ES-I3 (cell line): ENCODE measurements around the gene DNAJB9.
A peak's percentile ranks its signal among the peaks of the same experiment; 100 is the strongest.
"Not testable (repeated sequence)": the region's sequence is repeated elsewhere in the genome, so short reads cannot be mapped to it uniquely, and the experiment has no call there.

Source experiments
- H3K36me3 ChIP-seq: 2 replicates; pipeline ENCODE4 v1.6.1; 2013; ENCODE audit warnings: mild to moderate bottlenecking, low read length, control low read depth, moderate library complexity; ENCODE audit not compliant: insufficient read depth
- H3K4me1 ChIP-seq: 2 replicates; pipeline ENCODE4 v1.6.1; 2013; ENCODE audit warnings: mild to moderate bottlenecking, control low read depth, low read length; ENCODE audit not compliant: insufficient read depth
- H3K9ac ChIP-seq: 2 replicates; pipeline ENCODE4 v1.6.1; 2013; ENCODE audit warnings: low read depth, mild to moderate bottlenecking, low read length, moderate library complexity
- H3K9me3 ChIP-seq: 2 replicates; pipeline ENCODE4 v1.6.1; 2013; ENCODE audit warnings: mild to moderate bottlenecking, low read length, moderate library complexity; ENCODE audit not compliant: control insufficient read depth, insufficient read depth

Gene DNAJB9

DNA sequence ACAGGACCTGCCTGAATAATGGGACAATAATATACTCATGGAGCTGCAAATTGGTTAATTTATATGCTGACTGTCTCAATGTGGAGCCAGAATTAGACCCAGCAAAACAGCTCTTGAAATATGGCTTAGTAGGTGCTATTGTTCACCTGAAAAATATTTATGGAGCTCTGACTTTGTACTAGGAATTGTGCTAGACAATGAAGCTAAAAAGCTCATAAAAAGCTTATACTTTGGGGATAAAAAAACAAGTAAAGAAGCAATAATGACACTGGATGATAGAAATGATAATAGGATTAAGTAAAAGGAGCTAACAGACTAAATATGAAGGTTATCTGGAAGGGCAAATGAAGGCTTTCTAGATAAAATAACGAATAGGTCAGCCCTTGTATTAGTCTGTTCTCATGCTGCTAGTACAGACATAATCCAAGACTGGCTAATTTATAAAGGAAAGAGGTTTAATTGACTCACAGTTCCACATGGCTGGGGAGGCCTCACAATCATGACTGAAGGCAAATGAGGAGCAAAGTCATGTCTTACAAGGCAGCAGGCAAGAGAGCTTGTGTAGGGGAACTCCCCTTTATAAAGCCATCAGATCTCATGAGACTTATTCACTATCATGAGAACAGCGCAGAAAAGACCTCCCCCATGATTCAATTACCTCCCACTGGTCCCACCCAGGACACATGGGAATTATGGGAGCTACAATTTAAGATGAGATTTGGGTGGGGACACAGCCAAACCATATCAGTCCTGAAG lies 21.4 kb upstream of the DNAJB9 start:
- H3K36me3 ChIP-seq, H3K9me3 ChIP-seq, H3K4me1 ChIP-seq, H3K9ac ChIP-seq: not testable (repeated sequence)

GRCh38 chr7:108556665-108557064 lies 13.0 kb upstream of the DNAJB9 start:
- H3K4me1 ChIP-seq, H3K9ac ChIP-seq, H3K9me3 ChIP-seq, H3K36me3 ChIP-seq: not testable (repeated sequence)

DNA sequence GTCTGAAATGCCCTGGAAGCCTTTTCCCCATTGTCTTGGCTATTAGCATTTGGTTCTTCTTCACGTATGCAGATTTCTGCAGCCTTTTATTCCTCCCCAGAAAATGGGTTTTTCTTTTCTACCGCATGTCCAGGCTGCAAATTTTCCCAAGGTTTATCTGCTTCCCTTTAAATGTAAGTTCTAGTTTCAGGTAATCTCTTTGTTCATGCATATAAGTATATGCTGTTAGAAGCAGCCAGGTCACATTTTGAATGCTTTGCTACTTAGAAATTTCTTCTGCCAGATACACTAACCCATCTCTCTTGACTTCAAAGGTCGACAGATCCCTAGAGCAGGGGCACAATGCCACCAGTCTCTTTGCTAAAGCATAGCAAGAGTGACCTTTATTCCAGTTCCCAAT lies 12.5 kb upstream of the DNAJB9 start:
- Histone ChIP-seq H3K4me1 (no peaks in the 10 kb centered on the region), H3K36me3 (no peaks in the 10 kb centered on the region), H3K9ac (no peak overlapping the region), H3K9me3 (peaks cover 9% of the 10 kb centered on the region)

GRCh38 chr7:108557617-108558016 lies 12.1 kb upstream of the DNAJB9 start:
- Histone ChIP-seq H3K9ac (no peak overlapping the region), H3K4me1 (no peaks in the 10 kb centered on the region), H3K9me3 (peaks cover 9% of the 10 kb centered on the region), H3K36me3 (no peaks in the 10 kb centered on the region)

- Histone ChIP-seq H3K9ac (no peak overlapping the region), H3K36me3 (no peaks in the 10 kb centered on the region), H3K4me1 (no peaks in the 10 kb centered on the region), H3K9me3 (peaks cover 9% of the 10 kb centered on the region)
Measured at GRCh38 chr7:108559253-108559652, 10.4 kb upstream of the DNAJB9 start.

GRCh38 chr7:108561047-108561619 lies 8.5 kb upstream of the DNAJB9 start:
- Histone ChIP-seq H3K36me3 (no peaks in the 10 kb centered on the region), H3K9me3 (peaks cover 7% of the 10 kb centered on the region), H3K9ac (no peak overlapping the region), H3K4me1 (no peaks in the 10 kb centered on the region)

DNA sequence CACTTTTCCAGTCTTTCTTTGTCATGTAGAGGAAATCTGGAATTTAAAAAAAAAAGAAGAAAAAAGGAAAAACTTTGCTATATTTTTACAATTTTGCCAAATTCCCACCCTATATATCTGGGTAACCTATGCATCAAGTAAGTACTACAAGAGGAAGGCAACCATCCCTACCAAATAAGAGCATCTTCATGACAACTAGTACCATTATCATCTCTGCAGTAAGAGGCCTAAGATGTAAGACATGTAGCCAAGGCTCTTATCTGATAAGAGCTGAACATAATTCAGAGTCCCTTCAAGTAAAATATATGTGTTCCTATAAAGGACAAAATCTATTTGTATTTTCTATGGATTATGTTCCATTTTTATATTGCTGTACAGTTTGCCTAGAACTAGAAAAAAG lies 3.7 kb upstream of the DNAJB9 start:
- Histone ChIP-seq H3K36me3 (no peaks in the 10 kb centered on the region), H3K4me1 (peaks cover 6% of the 10 kb centered on the region; the same call in 1 of the 2 replicates), H3K9ac (no peak overlapping the region), H3K9me3 (no peaks in the 10 kb centered on the region)

GRCh38 chr7:108568801-108569380 lies 783 bp upstream of the DNAJB9 start:
- Histone ChIP-seq H3K4me1 (peaks cover 6% of the 10 kb centered on the region; the same call in 1 of the 2 replicates), H3K36me3 (no peaks in the 10 kb centered on the region), H3K9me3 (no peaks in the 10 kb centered on the region), H3K9ac (peak overlapping the region; percentile 76)

GRCh38 chr7:108570146-108570755 lies 577 bp downstream of the DNAJB9 start:
- Histone ChIP-seq H3K4me1 (peaks cover 6% of the 10 kb centered on the region; the same call in 1 of the 2 replicates), H3K36me3 (no peaks in the 10 kb centered on the region), H3K9ac (peak overlapping the region; percentile 76), H3K9me3 (no peaks in the 10 kb centered on the region)

DNA sequence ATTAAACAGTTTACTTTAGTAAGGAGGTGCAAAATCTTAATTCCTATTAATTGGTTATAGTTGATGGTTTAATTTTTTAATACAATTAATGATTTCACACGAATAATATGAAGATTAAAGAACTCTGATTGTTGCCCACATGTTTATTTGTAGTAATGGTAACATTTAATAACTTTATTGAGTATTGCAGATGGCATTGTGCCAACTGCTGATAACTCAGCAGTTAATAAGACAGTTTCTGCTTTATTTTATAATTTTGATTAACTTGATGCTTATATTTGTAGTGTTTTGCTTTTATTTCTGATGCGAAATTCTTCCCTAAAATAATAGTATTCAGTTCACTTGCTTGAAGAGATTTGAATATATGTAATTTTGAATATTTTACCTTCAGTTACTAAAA lies 2.8 kb downstream of the DNAJB9 start:
- Histone ChIP-seq H3K9ac (no peak overlapping the region), H3K36me3 (no peaks in the 10 kb centered on the region), H3K4me1 (peaks cover 3% of the 10 kb centered on the region; the same call in 1 of the 2 replicates), H3K9me3 (no peaks in the 10 kb centered on the region; the same call in 1 of the 2 replicates)

DNA sequence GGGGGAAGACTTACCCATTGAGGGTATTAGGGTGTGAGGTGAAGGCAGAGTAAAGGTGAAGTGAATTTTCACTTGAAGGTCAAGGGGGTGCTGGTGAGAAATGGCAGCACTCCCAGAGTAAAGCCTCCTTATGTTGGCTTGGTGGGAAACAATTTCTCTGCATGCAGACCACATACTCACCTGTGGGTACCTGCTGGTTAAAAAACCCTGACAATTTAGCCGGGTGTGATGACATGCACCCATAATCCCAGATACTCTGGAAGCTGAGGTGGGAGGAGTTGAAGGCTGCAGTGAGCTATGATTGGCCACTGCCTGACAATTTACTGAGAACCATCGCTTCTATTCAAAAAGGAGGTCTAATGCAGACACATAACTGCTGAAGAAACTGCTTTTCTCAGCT lies 5.5 kb downstream of the DNAJB9 start:
- Histone ChIP-seq H3K9ac (no peak overlapping the region), H3K36me3 (peaks cover 6% of the 10 kb centered on the region; the same call in 1 of the 2 replicates), H3K9me3 (peaks cover 5% of the 10 kb centered on the region), H3K4me1 (no peaks in the 10 kb centered on the region)

DNA sequence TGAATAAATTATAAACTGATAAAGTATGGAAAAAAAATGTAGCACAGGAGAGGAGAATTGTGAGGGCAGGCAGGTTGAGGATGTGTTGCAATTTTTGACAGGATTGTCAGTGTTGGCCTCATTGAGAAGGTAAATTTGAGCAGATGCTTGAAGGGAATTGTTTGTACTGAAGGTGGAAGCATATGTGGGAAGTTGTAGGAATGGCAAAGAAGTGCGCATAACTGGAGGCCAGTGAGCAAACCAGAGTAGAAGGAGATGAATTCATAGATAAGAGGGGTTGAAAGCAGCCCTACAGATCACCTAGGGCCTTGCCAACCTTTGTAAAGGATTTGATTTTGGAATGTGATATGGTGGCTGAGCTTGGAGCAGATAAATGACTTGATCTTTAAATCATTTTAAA lies 6.4 kb downstream of the DNAJB9 start:
- Histone ChIP-seq H3K4me1 (no peaks in the 10 kb centered on the region), H3K36me3 (peaks cover 6% of the 10 kb centered on the region; the same call in 1 of the 2 replicates), H3K9ac (no peak overlapping the region), H3K9me3 (peaks cover 10% of the 10 kb centered on the region)

DNA sequence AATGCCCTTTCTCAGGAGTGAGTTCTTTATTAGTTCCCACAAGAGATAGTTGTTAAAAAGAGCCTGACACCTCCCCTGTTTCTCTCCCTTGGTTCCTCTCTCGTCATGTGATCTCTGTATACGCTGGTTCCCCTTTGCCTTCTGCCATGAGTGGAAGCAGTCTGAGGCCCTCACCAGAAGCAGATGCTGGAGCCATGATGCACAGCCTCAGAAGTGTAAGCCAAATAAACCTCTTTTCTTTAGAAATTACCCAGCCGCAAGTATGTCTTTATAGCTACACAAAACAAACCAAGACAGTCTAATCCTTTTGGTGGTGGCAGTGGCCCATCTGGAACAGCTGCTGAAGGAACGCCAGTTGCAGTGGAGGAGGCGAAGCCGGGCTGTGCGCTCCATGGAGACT lies 9.3 kb downstream of the DNAJB9 start:
- H3K9ac ChIP-seq, result no peak overlapping the region
- H3K9me3 ChIP-seq, result peaks cover 10% of the 10 kb centered on the region
- peaks cover 6% of the 10 kb centered on the region; the same call in 1 of the 2 replicates for H3K36me3 ChIP-seq
- peaks cover 8% of the 10 kb centered on the region for H3K4me1 ChIP-seq

DNA sequence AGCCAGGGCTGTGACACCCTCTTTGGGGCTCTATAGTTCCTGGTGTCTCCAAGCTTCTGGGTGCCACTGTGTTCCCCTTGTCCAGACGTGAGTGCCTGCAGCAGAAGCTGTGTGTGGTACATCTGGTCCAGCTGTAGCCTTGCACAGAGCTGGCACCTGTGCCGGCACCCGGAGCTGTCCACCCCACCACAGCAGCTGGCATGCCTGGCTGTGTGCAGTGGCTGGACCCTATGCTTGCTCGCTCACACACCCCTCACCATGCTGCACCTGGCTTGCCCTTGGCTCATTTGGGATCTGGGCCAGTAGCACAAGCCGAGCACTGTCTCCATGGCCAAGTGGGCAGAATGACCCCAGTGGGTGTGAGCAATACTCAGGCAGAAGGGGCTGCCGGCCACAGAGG lies 10.6 kb downstream of the DNAJB9 start:
- Histone ChIP-seq H3K36me3 (peaks cover 6% of the 10 kb centered on the region; the same call in 1 of the 2 replicates), H3K9ac (no peak overlapping the region), H3K9me3 (peaks cover 10% of the 10 kb centered on the region), H3K4me1 (peaks cover 8% of the 10 kb centered on the region)
